Smooth muscle cell (in vitro differentiated cells): Measurements from ENCODE around the gene GLYATL1B. TPM values are rescaled to one million over a fixed set of nuclear protein-coding genes. Genes with fewer than 3 reads are reported as not detected.

Source experiments
- DNase-seq: peaks from one replicate; lab custom pipeline; 2025; ENCODE audit not compliant: unreplicated experiment; lab: John Stamatoyannopoulos, UW
- H2AFZ ChIP-seq: fragments of 200-600 bp; sonication (generic); 2 replicates; pipeline ENCODE4 v1.6.0; 2016; ENCODE audit warnings: antibody characterized with exemption, low read depth, mild to moderate bottlenecking
- H3F3A ChIP-seq: fragments of 200-600 bp; sonication (generic); 2 replicates; pipeline ENCODE4 v1.6.0; 2017; ENCODE audit warnings: antibody characterized with exemption, low read depth
- H3K27ac ChIP-seq: fragments of 200-600 bp; sonication (generic); 2 replicates; pipeline ENCODE4 v1.5.1; 2016; ENCODE audit warnings: low read depth, mild to moderate bottlenecking
- H3K27me3 ChIP-seq: fragments of 200-600 bp; sonication (generic); 2 replicates; pipeline ENCODE4 v1.6.1; 2016; ENCODE audit warnings: low read depth, mild to moderate bottlenecking
- H3K36me3 ChIP-seq: fragments of 200-600 bp; sonication (generic); 2 replicates; pipeline ENCODE4 v1.5.1; 2016; ENCODE audit warnings: low read depth
- H3K4me1 ChIP-seq: fragments of 200-600 bp; sonication (generic); 2 replicates; pipeline ENCODE4 v1.5.1; 2016; ENCODE audit warnings: low read depth
- H3K4me2 ChIP-seq: fragments of 200-600 bp; sonication (generic); 2 replicates; pipeline ENCODE4 v1.6.0; 2016; ENCODE audit warnings: mild to moderate bottlenecking
- H3K4me3 ChIP-seq: fragments of 200-600 bp; sonication (generic); 2 replicates; pipeline ENCODE4 v1.5.1; 2016; ENCODE audit warnings: mild to moderate bottlenecking
- H3K79me2 ChIP-seq: fragments of 200-600 bp; sonication (generic); 2 replicates; pipeline ENCODE4 v1.6.0; 2016; ENCODE audit warnings: low read depth, mild to moderate bottlenecking
- H3K9ac ChIP-seq: fragments of 200-600 bp; sonication (generic); 2 replicates; pipeline ENCODE4 v1.6.0; 2016; ENCODE audit warnings: low read depth
- H3K9me3 ChIP-seq: fragments of 200-600 bp; sonication (generic); replicated peaks from 2 replicates; pipeline ENCODE4 v1.5.1; 2016; ENCODE audit warnings: low read depth
- H4K20me1 ChIP-seq: fragments of 200-600 bp; sonication (generic); 2 replicates; pipeline ENCODE4 v1.6.0; 2016; ENCODE audit warnings: low read depth
- WGBS: methylation state at CpG from one replicate; pipeline ENCODE4 v1.1.7; 2016; ENCODE audit warnings: low lambda C conversion rate; 5-methylcytosine and 5-hydroxymethylcytosine counted together
- polyA plus RNA-seq: library from polyadenylated mRNA; unstranded; fragments of >200 nt; fragmentation: Nextera tagmentation; extraction: Ambion mirVana; gene quantifications from 2 replicates; pipeline ENCODE4 v1.2.1, GENCODE V29; 2016
- total RNA-seq: library from RNA; depleted of rRNA; stranded (reverse); fragments of >200 nt; gene quantifications from 2 replicates; pipeline ENCODE4 v1.2.3, GENCODE V29; 2014
- TF ChIP-seq, protein P1 (sequence below): fragments of 200-600 bp; sonication (generic); IDR thresholded peaks from 2 replicates; pipeline ENCODE4 v1.5.1; 2017; ENCODE audit warnings: borderline replicate concordance, mild to moderate bottlenecking, antibody characterized with exemption; ENCODE audit not compliant: insufficient read depth, poor library complexity, severe bottlenecking

GLYATL1B gene
- total and polyA plus RNA-seq, 2 experiments from 2014 or later, result not detected

DNA sequence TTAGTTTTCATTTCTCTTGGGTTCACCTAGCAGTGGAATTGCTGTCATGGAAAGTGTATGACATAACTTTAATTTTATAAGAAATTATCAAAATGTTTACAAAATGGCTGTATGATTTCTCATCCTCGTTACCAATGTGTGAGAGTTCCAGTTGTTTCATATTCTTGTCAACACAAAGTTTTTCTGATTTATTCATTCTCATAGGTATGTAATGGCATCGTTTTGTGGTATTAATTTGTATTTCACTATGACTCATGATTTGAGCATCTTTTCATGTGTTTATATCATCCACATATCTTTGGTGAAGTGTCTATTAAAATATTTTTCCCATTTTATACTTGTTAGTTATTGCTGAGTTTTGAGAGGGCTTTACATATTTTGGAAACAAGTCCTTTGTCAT, 26.4 kb downstream of the GLYATL1B start:
- no peak overlapping the region for H3K4me2 ChIP-seq
- peaks cover 3% of the 10 kb centered on the region for H3K4me1 ChIP-seq
- WGBS, result 89% methylated on average over 2 of the region's 2 CpGs

DNA sequence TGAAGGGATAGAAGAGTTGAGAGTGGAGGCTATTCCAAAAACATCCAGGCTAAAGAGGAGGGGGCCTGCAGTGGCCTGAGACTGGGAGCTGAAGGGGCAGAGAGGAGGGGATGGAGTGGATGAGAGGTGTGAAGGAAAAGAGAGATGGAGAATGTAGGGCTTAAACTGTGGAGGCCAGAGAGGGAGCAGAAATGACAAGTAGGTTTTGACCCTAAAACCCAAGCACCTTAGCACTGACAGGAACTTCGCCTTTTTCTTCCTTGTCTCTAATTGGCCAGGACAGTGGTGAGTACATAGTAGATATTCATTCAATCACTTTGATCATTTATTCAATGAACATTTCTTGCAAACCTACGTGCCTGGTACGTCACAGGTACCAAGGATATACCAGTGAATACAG, 28.2 kb downstream of the GLYATL1B start:
- TF ChIP-seq, protein P1, sequence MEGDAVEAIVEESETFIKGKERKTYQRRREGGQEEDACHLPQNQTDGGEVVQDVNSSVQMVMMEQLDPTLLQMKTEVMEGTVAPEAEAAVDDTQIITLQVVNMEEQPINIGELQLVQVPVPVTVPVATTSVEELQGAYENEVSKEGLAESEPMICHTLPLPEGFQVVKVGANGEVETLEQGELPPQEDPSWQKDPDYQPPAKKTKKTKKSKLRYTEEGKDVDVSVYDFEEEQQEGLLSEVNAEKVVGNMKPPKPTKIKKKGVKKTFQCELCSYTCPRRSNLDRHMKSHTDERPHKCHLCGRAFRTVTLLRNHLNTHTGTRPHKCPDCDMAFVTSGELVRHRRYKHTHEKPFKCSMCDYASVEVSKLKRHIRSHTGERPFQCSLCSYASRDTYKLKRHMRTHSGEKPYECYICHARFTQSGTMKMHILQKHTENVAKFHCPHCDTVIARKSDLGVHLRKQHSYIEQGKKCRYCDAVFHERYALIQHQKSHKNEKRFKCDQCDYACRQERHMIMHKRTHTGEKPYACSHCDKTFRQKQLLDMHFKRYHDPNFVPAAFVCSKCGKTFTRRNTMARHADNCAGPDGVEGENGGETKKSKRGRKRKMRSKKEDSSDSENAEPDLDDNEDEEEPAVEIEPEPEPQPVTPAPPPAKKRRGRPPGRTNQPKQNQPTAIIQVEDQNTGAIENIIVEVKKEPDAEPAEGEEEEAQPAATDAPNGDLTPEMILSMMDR, result no peak
- Histone ChIP-seq H2AFZ (no peak overlapping the region), H3K4me1 (no peaks in the 10 kb centered on the region), H3K4me3 (no peak overlapping the region), H3K9ac (no peak overlapping the region), H3K9me3 (peaks cover 8% of the 10 kb centered on the region), H3F3A (no peaks in the 10 kb centered on the region), H3K36me3 (no peaks in the 10 kb centered on the region), H3K79me2 (no peaks in the 10 kb centered on the region), H3K4me2 (no peak overlapping the region), H3K27me3 (no peaks in the 10 kb centered on the region), H4K20me1 (no peaks in the 10 kb centered on the region), H3K27ac (no peak overlapping the region)
- 99% methylated on average over 3 of the region's 3 CpGs for WGBS
- no peak for DNase-seq

More for the DNA sequence above, 26.4 kb downstream of the GLYATL1B start:
- Histone ChIP-seq H3K4me3 (no peak overlapping the region), H3K79me2 (no peaks in the 10 kb centered on the region), H2AFZ (no peak overlapping the region), H3K27me3 (no peaks in the 10 kb centered on the region), H3F3A (no peaks in the 10 kb centered on the region), H3K36me3 (no peaks in the 10 kb centered on the region), H4K20me1 (no peaks in the 10 kb centered on the region), H3K9ac (no peak overlapping the region), H3K9me3 (no peaks in the 10 kb centered on the region), H3K27ac (no peak overlapping the region)
- no peak for DNase-seq
- TF ChIP-seq, protein P1, result no peak

DNA sequence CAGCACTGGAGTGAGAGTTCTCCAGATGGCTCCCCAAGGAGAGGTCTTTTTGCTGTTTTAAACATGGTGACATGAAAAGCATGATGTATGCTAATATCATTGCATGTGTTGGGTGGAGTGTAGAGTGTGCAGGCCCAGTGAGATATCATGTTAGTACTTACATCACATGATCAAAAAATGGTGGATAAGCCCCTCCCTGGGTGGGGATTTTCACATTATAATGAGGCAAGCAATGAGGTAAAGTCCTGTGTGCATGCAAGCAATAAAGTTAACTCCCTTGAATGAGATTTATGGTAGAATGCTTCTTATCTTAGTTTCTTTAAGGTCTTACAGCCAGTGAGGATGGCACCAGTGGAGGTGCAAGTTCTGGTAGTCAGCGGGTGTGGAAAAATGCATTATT, 29.4 kb downstream of the GLYATL1B start:
- Histone ChIP-seq H2AFZ (no peak overlapping the region), H3K4me2 (no peak overlapping the region), H3K4me1 (no peaks in the 10 kb centered on the region), H3K27me3 (no peaks in the 10 kb centered on the region), H3K9me3 (peaks cover 8% of the 10 kb centered on the region), H3K36me3 (no peaks in the 10 kb centered on the region), H4K20me1 (no peaks in the 10 kb centered on the region), H3K9ac (no peak overlapping the region), H3K79me2 (no peaks in the 10 kb centered on the region), H3K27ac (no peak overlapping the region), H3K4me3 (no peak overlapping the region), H3F3A (no peaks in the 10 kb centered on the region)
- TF ChIP-seq, protein P1, result no peak
- 100% methylated on average over 1 of the region's 1 CpG for WGBS
- DNase-seq, result no peak

- DNase-seq, result no peak
- Histone ChIP-seq H4K20me1 (no peaks in the 10 kb centered on the region), H3K27me3 (no peaks in the 10 kb centered on the region), H3K9me3 (peaks cover 8% of the 10 kb centered on the region), H3F3A (no peaks in the 10 kb centered on the region), H3K27ac (no peak overlapping the region), H3K4me1 (no peaks in the 10 kb centered on the region), H3K9ac (no peak overlapping the region), H3K4me3 (no peak overlapping the region), H3K79me2 (no peaks in the 10 kb centered on the region), H3K4me2 (no peak overlapping the region), H3K36me3 (no peaks in the 10 kb centered on the region), H2AFZ (no peak overlapping the region)
- TF ChIP-seq, protein P1, result no peak
- 93% methylated on average over 2 of the region's 2 CpGs for WGBS
Measured at GRCh38 chr11:59117774-59118173, 31.7 kb downstream of the GLYATL1B start.
